HPDE6-E6E7 (cell line): Measurements from ENCODE around the gene PCDH17.

Experiments used
- DNase-seq: peaks from one replicate; pipeline ENCODE4 v3.0.0; 2011; ENCODE audit warnings: missing footprints; ENCODE audit errors: extremely low spot score

Gene PCDH17

DNA sequence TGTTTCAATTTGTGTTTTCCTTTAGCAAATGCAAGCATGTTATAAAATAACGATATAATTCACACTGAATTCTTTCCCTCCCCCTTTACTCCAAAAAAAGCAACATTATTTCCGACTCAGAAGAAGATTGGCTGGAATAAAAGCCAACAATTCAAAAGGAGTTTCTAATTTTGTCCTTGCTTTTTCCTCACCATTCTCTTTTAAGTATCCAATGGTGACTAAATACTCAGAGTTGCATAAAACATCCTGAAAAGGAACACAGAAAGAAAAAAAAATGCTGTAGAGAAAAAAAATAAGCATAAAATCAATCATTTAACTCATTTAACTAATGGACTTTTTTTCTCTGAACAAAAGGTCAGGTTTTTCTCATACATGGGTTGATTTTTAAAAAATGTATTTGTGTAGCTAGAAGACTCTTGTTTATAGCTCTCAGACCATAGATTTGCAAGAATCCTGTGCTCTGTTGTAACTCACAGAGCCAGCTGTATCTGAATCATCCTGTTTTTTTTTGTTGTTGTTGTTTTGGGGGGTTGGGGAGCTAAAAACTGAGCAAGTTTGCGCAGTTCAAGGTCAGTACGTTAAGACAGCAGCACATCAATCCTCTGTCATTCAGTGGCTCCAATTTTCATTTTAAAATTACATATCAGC, 108.1 kb downstream of the PCDH17 start:
- no peak for DNase-seq

DNA sequence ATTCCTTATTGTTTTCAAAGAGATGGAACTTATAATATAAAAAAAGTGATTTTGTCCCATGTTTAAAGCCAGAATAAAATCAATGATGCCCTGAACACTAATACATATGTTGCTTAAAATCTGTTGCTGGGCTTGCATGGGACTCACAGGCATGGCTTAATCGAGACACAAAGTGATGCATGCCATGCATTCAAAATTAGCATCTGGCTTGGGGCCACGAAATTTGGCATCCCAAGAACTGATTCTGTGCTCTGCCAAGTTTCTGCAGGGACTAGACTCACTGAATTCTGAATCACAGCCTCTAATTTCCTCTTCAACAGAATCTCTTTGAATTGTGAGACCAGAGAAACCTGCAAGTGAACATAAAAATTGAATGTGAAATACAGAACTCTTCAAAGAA, 109.2 kb downstream of the PCDH17 start:
- DNase-seq = no peak

DNA sequence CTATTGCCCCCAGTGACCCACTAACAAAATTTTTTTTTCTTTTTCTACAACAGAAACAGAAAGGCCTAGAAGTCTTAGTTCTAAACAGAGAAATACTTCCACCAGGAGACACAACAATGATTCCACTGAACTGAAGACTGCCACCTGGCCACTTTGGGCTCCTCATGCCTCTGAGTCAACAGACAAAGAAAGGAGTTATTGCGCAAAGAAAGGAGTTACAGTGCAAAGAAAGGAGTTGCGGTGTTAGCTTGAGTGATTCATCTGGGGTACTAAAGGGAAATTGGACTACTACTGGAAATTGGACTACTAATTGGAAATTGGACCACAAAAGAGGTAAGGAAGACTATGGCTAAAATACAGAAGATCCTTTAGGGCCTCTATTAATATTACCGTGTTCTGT, 116.6 kb downstream of the PCDH17 start:
- DNase-seq = no peak

DNA sequence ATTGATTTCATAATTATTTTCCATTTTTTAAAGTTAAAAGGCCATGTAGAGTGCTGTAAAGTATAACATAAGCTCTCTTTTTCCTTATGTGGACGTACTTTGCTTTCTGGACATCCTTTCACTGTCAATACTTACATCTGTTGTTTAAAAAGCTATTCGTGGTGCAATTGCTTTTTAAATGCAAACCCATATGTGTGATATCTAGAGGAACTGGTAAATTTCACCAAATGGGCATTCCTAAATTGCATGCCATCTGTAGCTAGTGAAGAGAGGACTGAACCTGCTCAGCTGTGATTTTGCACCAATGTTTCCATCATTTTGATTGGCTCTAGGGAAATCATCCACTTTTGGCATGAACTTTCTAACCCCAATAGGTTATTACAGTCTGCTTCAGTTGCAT, 129.4 kb downstream of the PCDH17 start:
- no peak for DNase-seq

DNA sequence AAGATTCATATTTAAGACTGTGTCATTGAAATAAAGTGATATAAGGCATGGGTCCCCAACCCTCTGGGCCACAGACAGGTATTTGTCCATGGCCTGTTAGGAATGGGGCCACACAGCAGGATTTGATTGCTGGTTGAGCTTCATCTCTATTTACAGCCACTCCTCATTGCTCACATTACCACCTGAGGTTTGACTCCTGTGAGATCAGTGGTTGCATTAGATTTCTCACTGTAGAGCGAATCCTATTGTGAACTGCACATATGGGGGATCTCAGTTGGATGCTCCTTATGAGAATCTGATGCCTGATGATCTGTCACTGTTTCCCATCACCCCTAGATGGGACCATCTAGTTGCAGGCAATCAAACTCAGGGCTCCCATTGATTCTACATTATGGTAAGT, 132.1 kb downstream of the PCDH17 start:
- DNase-seq = no peak
